CD8-positive, alpha-beta memory T cell (primary cell): ENCODE results near the gene SCGB1C1. TPM values are rescaled to one million over a fixed set of nuclear protein-coding genes. Genes with fewer than 3 reads are reported as not detected.
"Not testable (repeated sequence)": the region's sequence is repeated elsewhere in the genome, so short reads cannot be mapped to it uniquely, and the experiment has no call there.

Source experiments
- CTCF ChIA-PET: fragments of 350-600 bp; sonication (Branson Sonifier 250); formaldehyde crosslinking; loops from one replicate; lab custom pipeline; 2021; ENCODE audit warnings: antibody characterized with exemption; lab: Charles Lee
- POLR2A ChIA-PET: fragments of 350-600 bp; sonication (Branson Sonifier 250); formaldehyde crosslinking; loops from one replicate; lab custom pipeline; 2021; ENCODE audit warnings: antibody characterized with exemption; lab: Charles Lee
- DNase-seq, 5 donors: peaks; one replicate each; pipeline versions ENCODE4 v3.0.0 to v3.0.0-alpha.2; 2020 to 2022; ENCODE audit warnings: mixed read lengths in 1 of 5
- H3K27ac ChIP-seq: one replicate; pipeline ENCODE4 v1.7.0; 2013; ENCODE audit warnings: low read depth, mild to moderate bottlenecking, low read length, moderate library complexity
- H3K27me3 ChIP-seq: 2 replicates; pipeline ENCODE4 v1.7.0; 2013; ENCODE audit warnings: low read length, mild to moderate bottlenecking; ENCODE audit not compliant: insufficient read depth, poor library complexity, severe bottlenecking
- H3K36me3 ChIP-seq: 2 replicates; pipeline ENCODE4 v1.7.0; 2013; ENCODE audit warnings: mild to moderate bottlenecking, low read length, moderate library complexity; ENCODE audit not compliant: insufficient read depth
- H3K4me1 ChIP-seq: 2 replicates; pipeline ENCODE4 v1.7.0; 2013; ENCODE audit warnings: mild to moderate bottlenecking, low read length, moderate library complexity; ENCODE audit not compliant: insufficient read depth
- H3K4me3 ChIP-seq: 2 replicates; pipeline ENCODE4 v1.7.0; 2013; ENCODE audit warnings: mild to moderate bottlenecking, low read length
- H3K9me3 ChIP-seq: 2 replicates; pipeline ENCODE4 v1.7.0; 2013; ENCODE audit warnings: mild to moderate bottlenecking, low read length
- H3K27ac Mint-ChIP-seq, 8 donors: one replicate each; pipeline ENCODE4 v1.8.0; 2020 to 2021; ENCODE audit warnings: mixed read lengths in 8 of 8, mild to moderate bottlenecking in 6 of 8, inconsistent platforms in 3 of 8, moderate library complexity in 3 of 8
- H3K27me3 Mint-ChIP-seq, 2 donors: one replicate each; pipeline ENCODE4 v1.8.0; 2020 to 2021; ENCODE audit warnings: mixed read lengths in 2 of 2, mild to moderate bottlenecking in 1 of 2, moderate library complexity in 1 of 2
- H3K36me3 Mint-ChIP-seq, 3 donors: one replicate each; pipeline ENCODE4 v1.8.0; 2020 to 2021; ENCODE audit warnings: mixed read lengths in 3 of 3, inconsistent platforms in 1 of 3, mild to moderate bottlenecking in 1 of 3
- H3K4me1 Mint-ChIP-seq, 3 donors: one replicate each; pipeline ENCODE4 v1.8.0; 2020 to 2021; ENCODE audit warnings: mixed read lengths in 3 of 3, inconsistent platforms in 1 of 3, mild to moderate bottlenecking in 1 of 3
- H3K4me3 Mint-ChIP-seq, 7 donors: one replicate each; pipeline ENCODE4 v1.8.0; 2020 to 2021; ENCODE audit warnings: mixed read lengths in 7 of 7, mild to moderate bottlenecking in 6 of 7, moderate library complexity in 4 of 7, inconsistent platforms in 2 of 7
- H3K9me3 Mint-ChIP-seq, 5 donors: one replicate each; pipeline ENCODE4 v1.8.0; 2020 to 2022; ENCODE audit warnings: mixed read lengths in 5 of 5, mild to moderate bottlenecking in 3 of 5, moderate library complexity in 2 of 5, inconsistent platforms in 1 of 5
- polyA plus RNA-seq: library from polyadenylated mRNA; unstranded; fragments of 300-500 nt; fragmentation: Illumina TruSeq; gene quantifications from one replicate; pipeline ENCODE4 v1.2.3, GENCODE V29; 2021
- total RNA-seq, 2 experiments: library from RNA; stranded (reverse); gene quantifications; one replicate each; pipeline ENCODE4 v1.2.3, GENCODE V29; 2021

The SCGB1C1 gene
- total and polyA plus RNA-seq, 3 experiments from 2014 or later, result not detected

- Mint-ChIP-seq H3K4me1 (peaks cover 32 to 57% (median 39%) of the 10 kb centered on the region in 3 donors), H3K36me3 (peaks cover 0 to 44% (median 4%) of the 10 kb centered on the region in 3 donors), H3K27me3 (peaks cover 0 to 4% of the 10 kb centered on the region in 2 donors), H3K4me3 (peak overlapping the region; percentile 83 to 99 (median 96)), H3K9me3 (no peaks in the 10 kb centered on the region), H3K27ac (peak overlapping the region; percentile 74 to 99 (median 97))
- POLR2A ChIA-PET, result interaction anchor here (1.6 kb wide), 1 partner anchor 29 kb away, joined by 8 read pairs; the partner anchor contains the start of genes BET1L and RIC8A
- H3K27me3 ChIP-seq, result no peaks in the 10 kb centered on the region
- H3K4me1 ChIP-seq, result peaks cover 24% of the 10 kb centered on the region
- peak overlapping the region; percentile 69 for H3K4me3 ChIP-seq
- CTCF ChIA-PET, result interaction anchor here (0.6 to 1.2 kb wide), 2 partner anchors 24 to 81 kb away, joined by 3 to 4 read pairs; no protein-coding TSS in a partner anchor
- no peak for DNase-seq
- peaks cover 4% of the 10 kb centered on the region for H3K36me3 ChIP-seq
- H3K9me3 ChIP-seq, result no peaks in the 10 kb centered on the region
- H3K27ac ChIP-seq, result peak overlapping the region; percentile 69
These were observed 42.3 kb downstream of the SCGB1C1 start for GRCh38 chr11:235180-235579.

GRCh38 chr11:235609-235996 lies 42.7 kb downstream of the SCGB1C1 start:
- DNase-seq, result peak in 3 of 5 donors; percentile 70 to 89 (median 81)
- CTCF ChIA-PET, result interaction anchor here (1.6 kb wide), 1 partner anchor 32 kb away, joined by 3 read pairs; no protein-coding TSS in a partner anchor
- Mint-ChIP-seq H3K4me1 (peaks cover 32 to 60% (median 43%) of the 10 kb centered on the region in 3 donors), H3K36me3 (peaks cover 0 to 44% (median 4%) of the 10 kb centered on the region in 3 donors), H3K27me3 (peaks cover 0 to 4% of the 10 kb centered on the region in 2 donors), H3K27ac (peak overlapping the region; percentile 74 to 99 (median 97)), H3K4me3 (peak overlapping the region; percentile 83 to 99 (median 96)), H3K9me3 (no peaks in the 10 kb centered on the region)
- Histone ChIP-seq H3K27me3 (no peaks in the 10 kb centered on the region), H3K9me3 (no peaks in the 10 kb centered on the region), H3K36me3 (peaks cover 4% of the 10 kb centered on the region), H3K4me1 (peaks cover 24% of the 10 kb centered on the region), H3K4me3 (peak overlapping the region; percentile 69), H3K27ac (peak overlapping the region; percentile 69)
- POLR2A ChIA-PET, result interaction anchor here (1.6 kb wide), 1 partner anchor 29 kb away, joined by 8 read pairs; the partner anchor contains the start of genes BET1L and RIC8A

- ChIA-PET CTCF (interaction anchor here (1.3 to 3.5 kb wide), 5 partner anchors 15 to 215 kb away, joined by 3 to 20 read pairs (median 11); partner anchors contain the start of genes BET1L, PTDSS2 and RIC8A), POLR2A (interaction anchor here (1.2 to 2.0 kb wide), 6 partner anchors 29 to 170 kb away, joined by 4 to 17 read pairs (median 8); partner anchors contain the start of genes BET1L and RIC8A)
- no peaks in the 10 kb centered on the region for H3K27me3 ChIP-seq
- Mint-ChIP-seq H3K27me3 (peaks cover 0 to 4% of the 10 kb centered on the region in 2 donors), H3K27ac (peak within 1 kb of the TSS; percentile 98 to 100 (median 100)), H3K36me3 (peaks cover 0 to 46% (median 5%) of the 10 kb centered on the region in 3 donors), H3K4me3 (peak within 1 kb of the TSS; percentile 95 to 100 (median 97)), H3K9me3 (no peaks in the 10 kb centered on the region), H3K4me1 (peaks cover 32 to 62% (median 44%) of the 10 kb centered on the region in 3 donors)
- H3K27ac ChIP-seq, result peak within 1 kb of the TSS; percentile 100
- peaks cover 24% of the 10 kb centered on the region for H3K4me1 ChIP-seq
- peak; percentile 81 to 92 (median 87) for DNase-seq
- peak within 1 kb of the TSS; percentile 95 for H3K4me3 ChIP-seq
- H3K36me3 ChIP-seq, result peaks cover 6% of the 10 kb centered on the region
- no peaks in the 10 kb centered on the region for H3K9me3 ChIP-seq
These were observed 43.3 kb downstream of the SCGB1C1 start, which contains the start of gene SIRT3 for GRCh38 chr11:235997-236773. SIRT3 (minus strand) TSS chr11:236342; CDS start chr11:236328, 14 bp downstream.

- CTCF ChIA-PET, result interaction anchor here (1.2 to 3.5 kb wide), 8 partner anchors 14 to 214 kb away, joined by 3 to 20 read pairs (median 6); partner anchors contain the start of genes BET1L, PTDSS2 and RIC8A
These were observed 44.2 kb downstream of the SCGB1C1 start, which contains the start of gene PSMD13 for GRCh38 chr11:236774-237767. PSMD13 (plus strand) TSS chr11:236976; CDS start chr11:237050, 74 bp downstream.

GRCh38 chr11:238346-238745 lies 45.5 kb downstream of the SCGB1C1 start:
- peaks cover 3 to 60% (median 14%) of the 10 kb centered on the region in 3 donors for H3K36me3 Mint-ChIP-seq
- Histone ChIP-seq H3K4me1 (peaks cover 24% of the 10 kb centered on the region), H3K36me3 (peaks cover 14% of the 10 kb centered on the region)
- peak overlapping the region; percentile 58 to 100 (median 97) for H3K4me3 Mint-ChIP-seq
- H3K9me3 Mint-ChIP-seq, H3K4me3 ChIP-seq, H3K27me3 Mint-ChIP-seq, H3K27me3 ChIP-seq, H3K9me3 ChIP-seq, H3K27ac ChIP-seq, DNase-seq: not testable (repeated sequence)
- ChIA-PET POLR2A (interaction anchor here (1.7 to 2.0 kb wide), 2 partner anchors 30 to 168 kb away, joined by 7 to 9 read pairs; no protein-coding TSS in a partner anchor), CTCF (interaction anchor here (1.8 to 3.5 kb wide), 5 partner anchors 12 to 212 kb away, joined by 4 to 20 read pairs (median 11); partner anchors contain the start of gene PTDSS2)
- H3K4me1 Mint-ChIP-seq, result peaks cover 45 to 71% (median 61%) of the 10 kb centered on the region in 3 donors
- peak overlapping the region in 7 of 8 donors; percentile 71 to 100 (median 100) for H3K27ac Mint-ChIP-seq

More at GRCh38 chr11:236774-237767, 44.2 kb downstream of the SCGB1C1 start, which contains the start of gene PSMD13:
- no peaks in the 10 kb centered on the region for H3K9me3 Mint-ChIP-seq
- H3K9me3 ChIP-seq, result no peaks in the 10 kb centered on the region
- peak within 1 kb of the TSS; percentile 95 for H3K4me3 ChIP-seq
- peak within 1 kb of the TSS; percentile 100 for H3K27ac ChIP-seq
- H3K4me1 ChIP-seq, result peaks cover 24% of the 10 kb centered on the region
- H3K36me3 Mint-ChIP-seq, result peaks cover 0 to 55% (median 13%) of the 10 kb centered on the region in 3 donors
- peaks cover 39 to 71% (median 53%) of the 10 kb centered on the region in 3 donors for H3K4me1 Mint-ChIP-seq
- no peaks in the 10 kb centered on the region for H3K27me3 ChIP-seq
- H3K27ac Mint-ChIP-seq, result peak within 1 kb of the TSS; percentile 98 to 100 (median 100)
- H3K36me3 ChIP-seq, result peaks cover 11% of the 10 kb centered on the region
- POLR2A ChIA-PET, result interaction anchor here (0.7 to 2.0 kb wide), 6 partner anchors 22 to 169 kb away, joined by 3 to 17 read pairs (median 8); partner anchors contain the start of genes BET1L and RIC8A
- peak; percentile 83 to 91 (median 88) for DNase-seq
- peaks cover 0 to 4% of the 10 kb centered on the region in 2 donors for H3K27me3 Mint-ChIP-seq
- peak within 1 kb of the TSS; percentile 95 to 100 (median 97) for H3K4me3 Mint-ChIP-seq

- peaks cover 7 to 79% (median 20%) of the 10 kb centered on the region in 3 donors for H3K36me3 Mint-ChIP-seq
- Histone ChIP-seq H3K4me3 (no peak overlapping the region), H3K4me1 (peaks cover 18% of the 10 kb centered on the region), H3K36me3 (peaks cover 30% of the 10 kb centered on the region), H3K27me3 (no peaks in the 10 kb centered on the region), H3K9me3 (no peaks in the 10 kb centered on the region), H3K27ac (no peak overlapping the region)
- ChIA-PET CTCF (interaction anchor here (2.3 kb wide), 1 partner anchor 10 kb away, joined by 15 read pairs; no protein-coding TSS in a partner anchor), POLR2A (interaction anchor here (0.6 to 1.3 kb wide), 2 partner anchors 33 to 41 kb away, joined by 3 read pairs; partner anchors contain the start of genes BET1L and RIC8A)
- H3K4me3 Mint-ChIP-seq, result peak overlapping the region in 1 of 7 donors; percentile 1
- H3K4me1 Mint-ChIP-seq, result peaks cover 39 to 65% (median 63%) of the 10 kb centered on the region in 3 donors
- H3K27me3 Mint-ChIP-seq, result peaks cover 0 to 4% of the 10 kb centered on the region in 2 donors
- H3K9me3 Mint-ChIP-seq, result no peaks in the 10 kb centered on the region
- peak overlapping the region in 3 of 8 donors; percentile 17 to 66 (median 47) for H3K27ac Mint-ChIP-seq
- DNase-seq, result no peak
These were observed 47.4 kb downstream of the SCGB1C1 start for GRCh38 chr11:240315-240714.
